Motor neuron (in vitro differentiated cells): ENCODE results near the gene TLR5. TPM values are rescaled to one million over a fixed set of nuclear protein-coding genes. Genes with fewer than 3 reads are reported as not detected.

Source experiments
- ATAC-seq, 8 experiments: fragments of 200-7000 bp; cut with Tn5 transposase; replicated peaks in 6 of 8; 2 replicates each; pipeline ENCODE4 v1.8.0; 2021; ENCODE audit warnings: mild to moderate bottlenecking in 8 of 8, moderate library complexity in 8 of 8
- H3K27ac ChIP-seq, 2 donors: fragments of 250-450 bp; sonication (Bioruptor Pico); 2 replicates each; pipeline ENCODE4 v1.9.0; 2021; ENCODE audit warnings: antibody characterized with exemption in 2 of 2, mild to moderate bottlenecking in 2 of 2, moderate library complexity in 1 of 2
- H3K4me1 ChIP-seq, 2 donors: fragments of 250-450 bp; sonication (Bioruptor Pico); replicated peaks in 1 of 2; 2 replicates each; pipeline ENCODE4 v1.6.1; 2021; ENCODE audit warnings: antibody characterized with exemption in 2 of 2, mild to moderate bottlenecking in 2 of 2, moderate library complexity in 1 of 2
- H3K4me3 ChIP-seq, 5 donors: fragments of 250-450 bp; sonication (Bioruptor Pico); 2 replicates each; pipeline ENCODE4 v1.9.0; 2021; ENCODE audit warnings: antibody characterized with exemption in 5 of 5, mild to moderate bottlenecking in 5 of 5, moderate library complexity in 4 of 5
- WGBS, 10 experiments: fragments of 450-650 bp; shearing (Covaris generic); methylation state at CpG; one replicate each; pipeline ENCODE4 v1.0.0; 2022; 5-methylcytosine and 5-hydroxymethylcytosine counted together
- in situ Hi-C, 9 experiments: fragments of 400-800 bp; cut with MboI; loops; one replicate each; pipeline ENCODE4 v1.15.0; 2021; ENCODE audit warnings: low sequenced_read_pairs in 9 of 9, low pct_unique_long_range_greater_than_20kb in 2 of 9; ENCODE audit not compliant: unreplicated experiment in 9 of 9
- total RNA-seq, 8 experiments: library from RNA; unstranded; fragments of 300-600 nt; gene quantifications; 2 replicates each; pipeline versions ENCODE4 v1.2.3 to v1.2.4, GENCODE V29; 2022

Gene TLR5
- total RNA-seq, 8 experiments from 2014 or later: 0.29 to 9.8 (median 2.0) TPM

DNA sequence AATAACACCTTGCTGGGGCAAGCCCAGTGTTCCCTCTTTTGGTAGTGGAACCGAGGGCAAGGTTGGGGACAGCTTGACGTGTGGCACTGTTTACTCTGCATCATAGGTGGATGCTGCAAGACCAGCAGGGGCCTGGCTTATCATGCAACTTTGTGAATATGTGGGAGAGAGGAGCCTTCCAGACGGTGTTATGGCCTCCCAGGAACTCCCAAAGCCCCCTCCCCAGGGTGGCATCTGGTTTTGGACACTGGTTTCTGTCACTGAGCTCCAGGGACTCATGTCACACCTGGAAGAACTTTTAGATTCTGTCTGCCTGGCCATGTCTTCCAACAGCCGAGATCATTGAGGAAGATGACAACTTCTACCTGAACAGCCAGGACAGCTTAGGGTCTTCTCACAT, 1.4 kb upstream of the TLR5 start:
- 60 to 100% (median 89%) methylated on average over 1 to 2 of the region's 4 CpGs; no CpG with 5 or more reads in 5 of the 10 experiments for WGBS, 10 experiments
- H3K4me3 ChIP-seq: no peak overlapping the region

DNA sequence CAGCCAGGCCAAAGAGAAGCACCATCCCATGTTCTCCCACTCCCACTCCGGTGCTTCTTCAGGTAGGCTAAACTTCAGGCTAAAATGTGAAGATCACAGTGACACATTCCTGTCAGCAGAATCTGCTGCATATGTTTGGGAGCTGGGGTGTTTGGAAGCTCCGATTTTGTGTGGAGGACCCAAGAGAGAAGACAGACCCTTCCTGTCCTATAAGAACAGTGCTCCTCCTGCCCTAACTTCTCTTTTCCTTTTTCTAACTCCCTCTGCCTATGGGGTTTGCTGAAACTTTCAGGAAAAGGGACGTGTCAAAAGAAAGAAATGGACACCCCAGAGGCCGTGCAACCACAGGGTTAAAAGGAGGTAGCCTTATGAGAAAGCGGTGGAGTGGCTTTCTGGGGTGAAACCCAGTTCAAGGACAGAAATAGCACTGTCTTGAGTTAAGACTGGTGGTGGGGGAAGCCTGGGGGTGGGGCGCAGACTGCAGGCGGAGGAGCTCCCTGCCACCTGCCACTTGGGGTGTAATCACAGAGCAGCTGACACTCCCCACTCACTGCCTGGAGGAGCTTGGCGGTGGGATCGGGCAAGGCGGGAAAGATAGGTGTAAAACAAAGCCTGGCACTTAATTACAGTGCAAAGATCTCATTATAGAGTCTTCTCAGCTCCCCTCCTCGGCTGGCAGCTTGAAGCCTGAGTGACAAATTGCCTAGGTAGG, 645 bp upstream of the TLR5 start:
- in situ Hi-C loops: no loop called here
- 60 to 96% (median 83%) methylated on average over 2 to 8 of the region's 11 CpGs; no CpG with 5 or more reads in 4 of the 10 experiments for WGBS, 10 experiments
- peak in 4 of 8 experiments; percentile 1 to 5 (median 3) for ATAC-seq
- H3K27ac ChIP-seq: no peak overlapping the region
- peaks cover 0 to 15% of the 10 kb centered on the region in 2 donors for H3K4me1 ChIP-seq
- peak overlapping the region; percentile 28 to 71 (median 43) for H3K4me3 ChIP-seq

More for the DNA sequence above, 1.4 kb upstream of the TLR5 start:
- in situ Hi-C loops: no loop called here
- Histone ChIP-seq H3K27ac (no peak overlapping the region), H3K4me1 (peaks cover 0 to 15% of the 10 kb centered on the region in 2 donors)
- ATAC-seq: no peak

DNA sequence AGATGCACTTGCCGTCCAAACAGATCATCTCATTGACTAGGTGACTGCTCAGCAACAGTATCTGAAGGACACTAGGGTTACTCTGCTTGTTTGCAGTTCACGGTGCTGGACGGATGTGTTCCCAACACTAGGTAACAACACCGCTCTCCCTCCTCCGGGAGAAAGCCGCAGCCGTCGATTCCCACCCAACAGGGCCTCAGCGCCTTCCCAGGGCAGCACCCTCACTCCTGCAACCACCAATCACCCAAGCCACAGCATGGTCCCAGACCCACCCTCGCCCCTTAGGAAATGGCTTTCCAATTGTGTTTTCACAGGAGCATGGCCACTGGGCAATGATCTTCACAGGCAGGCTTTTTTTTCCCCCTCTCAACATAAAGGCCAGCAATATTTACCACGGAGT, 779 bp downstream of the TLR5 start:
- ATAC-seq: no peak
- Histone ChIP-seq H3K27ac (no peak overlapping the region), H3K4me3 (peak overlapping the region in 3 of 5 donors; percentile 28 to 44 (median 43)), H3K4me1 (peaks cover 0 to 15% of the 10 kb centered on the region in 2 donors)
- in situ Hi-C loops: no loop called here
- 60 to 100% (median 86%) methylated on average over 1 to 4 of the region's 11 CpGs; no CpG with 5 or more reads in 3 of the 10 experiments for whole genome bisulfite sequencing, 10 experiments

DNA sequence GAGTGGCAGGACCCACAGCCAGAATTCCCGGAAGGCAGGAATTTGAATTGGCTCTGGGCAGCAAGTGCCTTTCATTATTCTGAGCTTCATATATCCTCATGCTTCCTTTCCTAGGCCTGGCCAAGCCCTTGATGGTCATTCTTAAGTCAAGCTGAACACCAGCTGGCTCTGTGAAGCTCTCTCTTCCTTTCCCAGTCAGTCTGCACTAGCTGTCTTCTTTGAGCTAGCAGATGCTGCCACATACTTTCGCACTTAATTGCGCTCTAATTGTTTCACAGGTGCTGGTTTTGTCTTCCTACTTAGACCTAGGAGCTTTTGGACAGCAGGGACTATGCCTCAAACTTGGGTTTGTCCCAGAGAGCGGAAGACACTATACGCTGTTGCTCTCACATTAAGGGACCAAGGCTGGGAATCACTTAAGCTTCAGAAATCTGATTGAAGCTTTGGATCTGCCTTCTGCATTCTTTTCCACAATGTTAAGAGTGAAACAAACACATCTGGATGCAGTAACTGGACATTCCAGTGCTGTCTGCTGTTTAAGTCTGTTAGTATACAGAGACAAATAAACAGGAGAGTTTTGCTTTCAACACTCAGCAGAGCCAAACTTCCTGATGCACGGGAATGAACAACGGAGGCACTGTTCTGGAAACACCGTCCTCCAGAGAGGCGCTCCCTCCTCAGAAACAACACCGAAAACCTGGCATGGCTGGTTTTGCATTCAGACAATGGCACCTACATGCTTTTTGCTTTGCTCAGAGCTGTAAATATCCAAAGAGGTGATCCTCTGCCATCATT, 2.2 kb downstream of the TLR5 start:
- Histone ChIP-seq H3K4me1 (peaks cover 0 to 15% of the 10 kb centered on the region in 2 donors), H3K27ac (no peak overlapping the region), H3K4me3 (no peak overlapping the region)
- no peak for ATAC-seq
- in situ Hi-C loops: no loop called here
- WGBS, 10 experiments: 6 to 96% (median 78%) methylated on average over 2 to 10 of the region's 10 CpGs; no CpG with 5 or more reads in 2 of the 10 experiments

- in situ Hi-C loops: loop anchor here in 3 of 9 experiments (10.0 kb wide), 1 partner anchor 547 kb away; no protein-coding TSS in a partner anchor
- Histone ChIP-seq H3K4me1 (peaks cover 0 to 7% of the 10 kb centered on the region in 2 donors), H3K4me3 (no peak overlapping the region), H3K27ac (no peak overlapping the region)
- peak in 3 of 8 experiments; percentile 66 to 70 (median 69) for ATAC-seq
- WGBS, 10 experiments: 31 to 100% (median 100%) methylated on average over 1 to 2 of the region's 2 CpGs; no CpG with 5 or more reads in 5 of the 10 experiments
Observed at GRCh38 chr1:223137455-223138085, 5.5 kb downstream of the TLR5 start.

DNA sequence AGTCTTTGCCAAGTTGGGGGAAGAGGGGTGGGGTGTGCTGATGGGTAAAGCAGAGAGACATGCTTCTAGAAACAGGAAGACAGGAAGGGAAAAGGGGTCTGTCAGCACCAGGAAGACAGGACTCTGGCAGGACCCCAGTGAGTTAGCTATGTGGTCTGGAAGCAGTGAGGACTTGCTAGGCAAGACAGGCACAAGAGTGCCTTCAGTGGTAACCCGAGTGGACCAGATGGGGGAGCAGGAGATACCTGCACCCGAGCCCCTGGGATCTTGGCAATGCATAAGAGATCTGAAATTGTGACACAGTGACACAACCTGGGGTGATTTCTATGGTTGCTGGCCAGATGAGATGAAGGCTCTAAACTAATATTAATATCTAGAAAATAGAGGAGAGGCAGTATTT, 7.0 kb downstream of the TLR5 start:
- Histone ChIP-seq H3K4me1 (no peaks in the 10 kb centered on the region), H3K4me3 (no peak overlapping the region), H3K27ac (no peak overlapping the region)
- in situ Hi-C loops: loop anchor here in 3 of 9 experiments (10.0 kb wide), 1 partner anchor 549 kb away; no protein-coding TSS in a partner anchor
- whole genome bisulfite sequencing, 10 experiments: 80 to 100% methylated on average over 1 of the region's 2 CpGs; no CpG with 5 or more reads in 8 of the 10 experiments
- no peak for ATAC-seq

- no peaks in the 10 kb centered on the region for H3K4me1 ChIP-seq
- no peak overlapping the region for H3K27ac ChIP-seq
- peak in 2 of 8 experiments; percentile 9 to 13 for ATAC-seq
- whole genome bisulfite sequencing, 10 experiments: 33 to 100% (median 79%) methylated on average over 2 to 8 of the region's 8 CpGs; no CpG with 5 or more reads in 1 of the 10 experiments
- no peak overlapping the region for H3K4me3 ChIP-seq
- in situ Hi-C loops: loop anchor here in 3 of 9 experiments (10.0 kb wide), 1 partner anchor 549 kb away; no protein-coding TSS in a partner anchor
Observed at GRCh38 chr1:223135176-223135942, 7.7 kb downstream of the TLR5 start.

DNA sequence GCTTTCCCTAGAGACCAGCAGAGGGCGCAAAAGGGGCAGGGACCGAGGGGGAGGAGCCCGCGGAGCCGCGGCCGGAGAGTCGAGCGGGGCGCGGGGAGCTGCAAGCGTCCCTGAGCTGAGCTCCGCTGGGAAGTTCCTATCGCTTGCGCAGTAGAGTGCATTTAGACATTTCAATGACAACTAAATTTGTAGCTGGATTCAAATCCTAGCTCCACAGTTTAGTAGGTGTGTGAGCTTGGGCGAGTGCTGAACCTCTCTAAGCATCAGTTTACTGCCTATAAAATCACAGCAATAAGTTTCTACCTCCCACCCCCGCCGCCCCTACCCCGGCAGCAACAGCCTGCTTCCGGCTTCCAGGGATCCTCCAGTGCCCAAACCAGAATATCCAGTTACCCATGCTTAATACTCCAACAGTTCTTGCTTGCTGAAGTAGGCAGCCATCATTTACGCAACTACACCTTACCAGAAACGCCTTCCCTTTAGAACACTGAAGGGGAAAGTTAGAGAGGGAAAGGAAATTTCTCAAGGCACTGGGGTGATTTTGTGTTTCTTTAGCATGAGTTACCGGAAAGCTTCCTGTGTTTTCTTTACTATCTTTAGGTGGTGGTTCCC, 9.1 kb downstream of the TLR5 start:
- peak; percentile 39 to 95 (median 91) for ATAC-seq
- Histone ChIP-seq H3K27ac (no peak overlapping the region), H3K4me3 (peak overlapping the region in 4 of 5 donors; percentile 5 to 19 (median 10)), H3K4me1 (no peaks in the 10 kb centered on the region)
- in situ Hi-C loops: loop anchor here in 3 of 9 experiments (10.0 kb wide), 1 partner anchor 551 kb away; no protein-coding TSS in a partner anchor
- WGBS, 10 experiments: 0 to 88% (median 17%) methylated on average over 1 to 13 of the region's 23 CpGs; no CpG with 5 or more reads in 1 of the 10 experiments

DNA sequence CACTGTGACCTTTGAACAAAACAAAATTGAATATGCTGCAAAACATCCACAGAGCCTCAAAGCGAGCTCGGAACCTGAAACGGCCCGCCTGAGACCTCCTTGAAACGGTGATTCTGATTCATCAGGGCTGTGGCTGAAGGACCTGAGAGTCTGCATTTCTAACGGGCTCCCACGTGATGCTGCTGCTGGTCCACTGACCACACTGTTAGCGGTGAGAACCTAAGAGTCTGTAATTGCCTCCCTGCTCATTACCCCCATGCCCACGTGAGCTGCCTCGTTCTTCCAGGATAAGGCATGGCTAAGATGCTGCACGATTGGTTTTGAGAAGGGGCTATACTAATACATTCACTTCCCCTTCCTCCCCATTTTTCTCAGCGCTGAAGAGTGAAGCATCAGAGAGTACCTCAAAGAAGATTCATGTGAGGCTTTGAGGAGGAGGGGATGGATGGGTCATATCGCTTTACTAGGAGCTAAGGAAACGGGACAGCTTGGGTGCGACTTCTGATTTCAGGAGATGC, 9.7 kb downstream of the TLR5 start:
- WGBS, 10 experiments: 0 to 80% (median 52%) methylated on average over 1 to 11 of the region's 15 CpGs; no CpG with 5 or more reads in 1 of the 10 experiments
- Histone ChIP-seq H3K4me1 (no peaks in the 10 kb centered on the region), H3K27ac (no peak overlapping the region), H3K4me3 (no peak overlapping the region)
- in situ Hi-C loops: loop anchor here in 3 of 9 experiments (10.0 kb wide), 1 partner anchor 551 kb away; no protein-coding TSS in a partner anchor
- ATAC-seq: peak in 5 of 8 experiments; percentile 7 to 45 (median 36)

GRCh38 chr1:223129229-223129901, 13.7 kb downstream of the TLR5 start:
- Histone ChIP-seq H3K27ac (no peak overlapping the region), H3K4me1 (no peaks in the 10 kb centered on the region), H3K4me3 (peak overlapping the region in 2 of 5 donors; percentile 10 to 15)
- 6 to 67% (median 32%) methylated on average over 3 to 32 of the region's 37 CpGs; no CpG with 5 or more reads in 2 of the 10 experiments for WGBS, 10 experiments
- ATAC-seq: peak; percentile 31 to 85 (median 78)
- in situ Hi-C loops: no loop called here

GRCh38 chr1:223126741-223127140, 16.3 kb downstream of the TLR5 start:
- in situ Hi-C loops: no loop called here
- no peak for ATAC-seq
- 80 to 100% (median 100%) methylated on average over 1 of the region's 1 CpG; no CpG with 5 or more reads in 4 of the 10 experiments for WGBS, 10 experiments
- Histone ChIP-seq H3K27ac (no peak overlapping the region), H3K4me3 (no peak overlapping the region), H3K4me1 (no peaks in the 10 kb centered on the region)
